HCT116 (cell line): ENCODE results near the gene TRPM1.

Experiments
- POLR2AphosphoS5 ChIP-seq: IDR thresholded peaks from 2 replicates; pipeline ENCODE4 v1.6.1; 2011; ENCODE audit warnings: mild to moderate bottlenecking, low read depth, low read length, moderate library complexity
- TF ChIP-seq, protein P1 (sequence below): IDR thresholded peaks from 2 replicates; pipeline ENCODE4 v1.6.1; 2012; ENCODE audit warnings: low read depth

GRCh38 chr15:31098953-31099740 is 2.4 kb downstream of the TRPM1 start:
- TF ChIP-seq, protein P1, sequence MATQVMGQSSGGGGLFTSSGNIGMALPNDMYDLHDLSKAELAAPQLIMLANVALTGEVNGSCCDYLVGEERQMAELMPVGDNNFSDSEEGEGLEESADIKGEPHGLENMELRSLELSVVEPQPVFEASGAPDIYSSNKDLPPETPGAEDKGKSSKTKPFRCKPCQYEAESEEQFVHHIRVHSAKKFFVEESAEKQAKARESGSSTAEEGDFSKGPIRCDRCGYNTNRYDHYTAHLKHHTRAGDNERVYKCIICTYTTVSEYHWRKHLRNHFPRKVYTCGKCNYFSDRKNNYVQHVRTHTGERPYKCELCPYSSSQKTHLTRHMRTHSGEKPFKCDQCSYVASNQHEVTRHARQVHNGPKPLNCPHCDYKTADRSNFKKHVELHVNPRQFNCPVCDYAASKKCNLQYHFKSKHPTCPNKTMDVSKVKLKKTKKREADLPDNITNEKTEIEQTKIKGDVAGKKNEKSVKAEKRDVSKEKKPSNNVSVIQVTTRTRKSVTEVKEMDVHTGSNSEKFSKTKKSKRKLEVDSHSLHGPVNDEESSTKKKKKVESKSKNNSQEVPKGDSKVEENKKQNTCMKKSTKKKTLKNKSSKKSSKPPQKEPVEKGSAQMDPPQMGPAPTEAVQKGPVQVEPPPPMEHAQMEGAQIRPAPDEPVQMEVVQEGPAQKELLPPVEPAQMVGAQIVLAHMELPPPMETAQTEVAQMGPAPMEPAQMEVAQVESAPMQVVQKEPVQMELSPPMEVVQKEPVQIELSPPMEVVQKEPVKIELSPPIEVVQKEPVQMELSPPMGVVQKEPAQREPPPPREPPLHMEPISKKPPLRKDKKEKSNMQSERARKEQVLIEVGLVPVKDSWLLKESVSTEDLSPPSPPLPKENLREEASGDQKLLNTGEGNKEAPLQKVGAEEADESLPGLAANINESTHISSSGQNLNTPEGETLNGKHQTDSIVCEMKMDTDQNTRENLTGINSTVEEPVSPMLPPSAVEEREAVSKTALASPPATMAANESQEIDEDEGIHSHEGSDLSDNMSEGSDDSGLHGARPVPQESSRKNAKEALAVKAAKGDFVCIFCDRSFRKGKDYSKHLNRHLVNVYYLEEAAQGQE: no peak
- no peak for TF ChIP-seq POLR2AphosphoS5
